T-helper 1 cell treated with Interleukin-12 subunit alpha and Interleukin-12 subunit beta and Interleukin-4 antibody, amounts not matched to agents 30 μg/mL and 1 μg/mL, for 36 hours (primary cell): ENCODE measurements around the gene CNEP1R1.

Experiments
- H3K27ac Mint-ChIP-seq: one replicate; pipeline ENCODE4 v1.8.0; 2021; ENCODE audit warnings: mild to moderate bottlenecking, mixed read lengths
- H3K27me3 Mint-ChIP-seq: one replicate; pipeline ENCODE4 v1.8.0; 2021; ENCODE audit warnings: low read depth, mixed read lengths
- H3K36me3 Mint-ChIP-seq: one replicate; pipeline ENCODE4 v1.8.0; 2021; ENCODE audit warnings: low read depth, mixed read lengths
- H3K4me1 Mint-ChIP-seq: one replicate; pipeline ENCODE4 v1.8.0; 2021; ENCODE audit warnings: low read depth, mixed read lengths
- H3K4me3 Mint-ChIP-seq: one replicate; pipeline ENCODE4 v1.8.0; 2021; ENCODE audit warnings: mild to moderate bottlenecking, moderate library complexity, mixed read lengths
- H3K9me3 Mint-ChIP-seq: one replicate; pipeline ENCODE4 v1.8.0; 2021; ENCODE audit warnings: mixed read lengths

CNEP1R1 gene

DNA sequence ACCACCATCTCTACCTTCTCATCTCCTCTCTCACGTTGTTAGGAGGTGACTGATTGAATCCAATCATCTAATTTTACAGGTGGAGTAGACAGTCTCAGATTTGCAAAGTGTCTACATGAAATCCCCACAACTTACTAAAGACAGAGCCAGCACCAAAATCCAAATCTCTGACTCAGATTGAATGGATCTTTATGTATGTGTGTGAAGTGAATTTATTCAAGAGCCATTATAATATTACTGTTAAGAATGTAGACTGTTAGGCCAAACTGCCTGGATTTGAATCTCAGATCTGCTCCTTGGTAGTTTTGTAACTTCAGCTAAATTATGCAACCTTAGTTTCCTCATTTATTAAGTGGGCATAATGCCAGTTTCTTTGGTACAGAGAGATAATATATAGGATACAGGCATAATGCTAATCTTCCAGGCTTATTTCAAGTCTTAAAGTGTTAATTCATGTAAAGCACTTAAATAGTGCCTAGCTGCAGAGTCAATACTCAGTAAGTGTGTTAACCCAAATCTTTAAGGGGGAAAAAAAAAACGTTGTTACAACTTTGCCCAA lies 12.7 kb downstream of the CNEP1R1 start:
- H3K36me3 Mint-ChIP-seq = peaks cover 12% of the 10 kb centered on the region
- H3K9me3 Mint-ChIP-seq = no peaks in the 10 kb centered on the region
- peaks cover 3% of the 10 kb centered on the region for H3K4me1 Mint-ChIP-seq
- peaks cover 5% of the 10 kb centered on the region for H3K27me3 Mint-ChIP-seq
- no peak overlapping the region for H3K27ac Mint-ChIP-seq
- H3K4me3 Mint-ChIP-seq = no peak overlapping the region

DNA sequence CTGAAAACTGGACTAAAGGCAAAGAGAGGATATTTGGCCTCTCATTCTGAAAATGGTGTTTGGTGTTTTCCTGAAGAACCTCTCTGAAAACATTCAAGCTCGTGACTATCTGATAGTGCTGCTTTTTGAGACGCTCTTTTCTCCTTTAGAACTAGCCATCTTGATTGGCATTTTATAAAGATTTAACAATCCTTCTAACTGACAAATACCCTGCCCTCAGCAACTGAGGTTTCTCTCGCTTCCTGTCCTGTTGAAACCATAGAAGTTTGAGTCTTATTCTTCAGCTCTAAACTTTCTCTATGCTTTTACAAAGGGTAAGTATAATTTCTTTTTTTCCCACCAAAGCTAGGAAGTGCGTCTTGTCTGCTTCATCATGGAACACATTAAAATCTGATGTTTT lies 13.3 kb downstream of the CNEP1R1 start:
- no peak overlapping the region for H3K27ac Mint-ChIP-seq
- H3K9me3 Mint-ChIP-seq = no peaks in the 10 kb centered on the region
- H3K36me3 Mint-ChIP-seq = peaks cover 10% of the 10 kb centered on the region
- H3K27me3 Mint-ChIP-seq = peaks cover 10% of the 10 kb centered on the region
- H3K4me1 Mint-ChIP-seq = peaks cover 3% of the 10 kb centered on the region
- H3K4me3 Mint-ChIP-seq = no peak overlapping the region

DNA sequence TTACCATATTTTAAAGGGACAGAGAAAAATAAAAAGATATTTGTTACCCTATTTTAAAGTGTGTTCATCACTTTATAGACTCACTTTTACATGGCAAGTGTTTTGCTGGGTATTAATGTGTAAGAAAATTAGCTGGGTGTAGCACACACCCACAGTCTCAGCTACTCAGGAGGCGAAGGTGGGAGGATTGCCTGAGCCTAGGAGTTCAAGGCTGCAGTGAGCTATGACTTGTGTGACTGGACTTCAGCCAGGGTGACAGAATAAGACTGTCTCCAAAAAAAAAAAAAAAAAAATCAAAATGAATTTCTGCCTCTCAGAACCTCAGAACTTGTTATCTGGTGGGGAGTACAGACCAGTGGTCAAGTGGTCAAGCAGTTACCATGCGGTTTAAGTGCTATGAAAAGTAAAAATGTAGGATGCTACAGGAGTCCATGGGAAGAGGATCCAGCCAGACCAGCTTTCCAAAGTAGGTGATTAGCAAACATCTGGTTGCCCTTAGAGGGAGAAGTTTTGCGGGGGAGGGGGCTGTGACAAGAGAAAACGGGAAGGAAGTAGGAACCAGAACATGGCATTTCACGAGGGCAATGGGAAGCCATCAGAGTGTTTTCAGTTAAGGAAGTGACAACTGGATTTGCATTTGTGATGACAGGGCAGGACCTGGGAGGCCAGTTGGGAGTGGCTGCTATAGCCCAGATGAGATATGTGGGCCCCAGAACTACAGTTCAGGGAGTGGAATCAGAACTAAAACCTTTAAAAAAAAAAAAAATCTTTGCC lies 13.9 kb downstream of the CNEP1R1 start:
- H3K4me1 Mint-ChIP-seq = peaks cover 3% of the 10 kb centered on the region
- peaks cover 17% of the 10 kb centered on the region for H3K27me3 Mint-ChIP-seq
- H3K9me3 Mint-ChIP-seq = no peaks in the 10 kb centered on the region
- peaks cover 10% of the 10 kb centered on the region for H3K36me3 Mint-ChIP-seq
- H3K4me3 Mint-ChIP-seq = no peak overlapping the region
- H3K27ac Mint-ChIP-seq = no peak overlapping the region

DNA sequence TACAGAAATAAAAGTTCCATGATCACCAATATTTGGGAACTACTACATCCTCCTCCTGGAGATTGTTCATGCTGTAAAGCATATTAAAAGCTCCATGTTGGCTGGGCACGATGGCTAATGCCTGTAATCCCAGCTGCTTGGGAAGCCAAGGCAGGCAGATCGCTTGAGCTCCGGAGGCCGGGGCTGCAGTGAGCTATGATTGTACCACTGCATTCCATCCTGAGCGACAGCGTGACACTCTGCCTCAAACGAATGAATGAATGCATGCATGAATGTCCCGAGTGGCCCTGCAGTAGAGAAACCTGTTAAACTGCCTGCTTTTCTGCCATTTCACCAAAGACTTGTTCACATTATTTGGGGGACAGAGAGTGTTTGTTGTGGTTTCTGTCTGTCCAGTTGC lies 15.0 kb downstream of the CNEP1R1 start:
- H3K27ac Mint-ChIP-seq = no peak overlapping the region
- H3K9me3 Mint-ChIP-seq = no peaks in the 10 kb centered on the region

DNA sequence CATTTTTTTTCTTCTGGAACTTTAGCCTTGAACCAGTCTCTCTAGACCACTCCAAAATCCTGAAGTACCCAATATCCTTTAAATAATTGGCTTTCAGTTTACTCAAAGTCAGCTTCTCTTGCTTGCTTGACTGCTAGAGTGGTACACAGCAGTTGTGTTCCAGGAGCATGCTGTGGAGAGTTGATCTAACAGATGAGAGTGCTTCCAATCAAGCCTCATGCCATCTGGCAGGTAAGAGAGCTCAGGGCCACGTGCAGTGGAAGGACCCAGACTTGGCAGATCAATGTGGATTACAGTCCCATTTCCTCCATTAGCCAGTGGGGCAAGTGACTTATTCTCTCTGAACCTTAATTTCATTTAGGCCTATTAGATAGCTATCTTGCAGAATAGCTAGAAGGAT lies 15.7 kb downstream of the CNEP1R1 start:
- Mint-ChIP-seq H3K9me3 (no peaks in the 10 kb centered on the region), H3K27ac (no peak overlapping the region), H3K4me3 (no peak overlapping the region), H3K4me1 (peaks cover 3% of the 10 kb centered on the region), H3K36me3 (peaks cover 3% of the 10 kb centered on the region), H3K27me3 (peaks cover 23% of the 10 kb centered on the region)

More for the DNA sequence above, 15.0 kb downstream of the CNEP1R1 start:
- H3K36me3 Mint-ChIP-seq = peaks cover 6% of the 10 kb centered on the region
- peaks cover 18% of the 10 kb centered on the region for H3K27me3 Mint-ChIP-seq
- no peak overlapping the region for H3K4me3 Mint-ChIP-seq
- H3K4me1 Mint-ChIP-seq = peaks cover 3% of the 10 kb centered on the region

DNA sequence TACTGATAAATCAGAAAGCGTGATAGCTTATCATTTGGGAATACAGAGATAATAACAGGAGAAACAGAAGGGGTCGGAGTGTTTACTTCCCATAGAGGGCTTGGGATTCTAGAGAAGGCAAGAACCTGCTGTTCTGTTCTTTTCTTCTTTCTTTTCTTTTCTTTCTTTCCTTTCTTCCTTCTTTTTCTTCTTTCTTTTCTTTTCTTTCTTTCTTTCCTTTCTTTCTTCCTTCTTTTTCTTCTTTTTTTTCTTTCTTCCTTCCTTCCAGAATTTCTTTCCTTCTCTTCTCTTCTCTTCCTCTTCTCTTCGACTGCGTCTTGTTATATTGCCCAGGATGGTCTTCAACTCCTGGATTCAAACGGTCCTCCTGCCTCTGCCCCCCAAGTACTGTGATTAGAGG lies 18.3 kb downstream of the CNEP1R1 start:
- Mint-ChIP-seq H3K4me3 (no peak overlapping the region), H3K4me1 (peaks cover 2% of the 10 kb centered on the region), H3K36me3 (peaks cover 2% of the 10 kb centered on the region), H3K27me3 (peaks cover 33% of the 10 kb centered on the region), H3K9me3 (no peaks in the 10 kb centered on the region), H3K27ac (no peak overlapping the region)

DNA sequence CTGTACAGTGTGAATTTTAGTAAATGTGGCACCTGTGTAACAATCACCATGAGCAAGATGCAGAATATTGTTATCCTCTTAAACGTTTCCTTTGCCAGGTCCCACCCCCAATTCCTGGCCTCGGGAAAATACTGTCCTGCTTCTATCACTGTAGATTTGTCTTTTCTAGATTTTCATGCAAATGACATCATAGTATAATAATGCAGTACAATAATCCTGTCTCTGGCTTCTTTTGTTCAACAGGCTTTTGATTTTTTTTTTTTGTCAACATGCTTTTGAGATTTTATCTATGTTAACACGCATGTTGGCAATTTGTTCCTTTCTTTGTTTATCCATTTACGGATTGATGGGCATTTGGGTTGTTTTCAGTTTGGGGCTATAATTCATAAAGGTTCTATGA lies 20.4 kb downstream of the CNEP1R1 start:
- Mint-ChIP-seq H3K4me3 (no peak overlapping the region), H3K36me3 (no peaks in the 10 kb centered on the region), H3K27ac (no peak overlapping the region), H3K4me1 (no peaks in the 10 kb centered on the region), H3K27me3 (peaks cover 36% of the 10 kb centered on the region), H3K9me3 (no peaks in the 10 kb centered on the region)

DNA sequence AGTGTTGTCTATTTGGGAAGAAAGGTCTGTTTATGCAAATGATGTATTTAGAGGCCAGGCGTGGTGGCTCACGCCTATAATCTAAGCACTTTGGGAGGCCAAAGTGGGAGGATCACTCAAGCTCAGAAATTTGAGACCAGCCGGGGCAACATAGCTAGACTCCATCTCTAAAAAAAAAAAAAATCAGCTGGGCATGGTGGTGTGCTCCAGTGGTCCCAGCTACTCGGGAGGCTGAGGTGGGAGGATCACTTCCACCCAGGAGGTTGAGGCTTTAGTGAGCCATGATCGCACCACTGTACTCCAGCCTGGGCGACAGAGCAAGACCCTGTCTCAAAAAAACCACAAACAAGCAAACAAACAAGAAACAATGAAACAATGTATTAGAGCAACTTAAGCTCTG lies 21.8 kb downstream of the CNEP1R1 start:
- no peaks in the 10 kb centered on the region for H3K36me3 Mint-ChIP-seq
- H3K27ac Mint-ChIP-seq = no peak overlapping the region
- peaks cover 44% of the 10 kb centered on the region for H3K27me3 Mint-ChIP-seq
- H3K9me3 Mint-ChIP-seq = no peaks in the 10 kb centered on the region
- H3K4me3 Mint-ChIP-seq = no peak overlapping the region
- no peaks in the 10 kb centered on the region for H3K4me1 Mint-ChIP-seq

DNA sequence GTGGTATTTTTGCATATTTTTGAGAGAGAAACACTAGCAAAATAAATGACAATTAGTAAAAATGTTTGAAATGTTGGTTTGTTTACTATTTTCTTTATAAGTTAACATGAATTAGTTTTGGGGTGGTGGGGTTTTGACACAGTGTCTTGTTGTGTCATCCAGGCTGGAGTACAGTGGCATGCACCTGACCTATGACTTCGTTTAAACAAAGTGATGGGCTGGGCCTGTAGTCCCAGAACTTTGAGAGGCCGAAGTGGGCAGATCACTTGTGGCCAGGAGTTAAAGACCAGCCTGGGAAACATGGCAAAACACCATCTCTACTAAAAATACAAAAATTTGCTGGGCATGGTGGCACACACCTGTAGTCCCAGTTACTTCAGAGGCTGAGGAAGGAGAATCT lies 22.8 kb downstream of the CNEP1R1 start:
- peaks cover 2% of the 10 kb centered on the region for H3K36me3 Mint-ChIP-seq
- H3K4me3 Mint-ChIP-seq = no peak overlapping the region
- H3K4me1 Mint-ChIP-seq = no peaks in the 10 kb centered on the region
- peaks cover 45% of the 10 kb centered on the region for H3K27me3 Mint-ChIP-seq
- H3K9me3 Mint-ChIP-seq = peaks cover 4% of the 10 kb centered on the region
- no peak overlapping the region for H3K27ac Mint-ChIP-seq

DNA sequence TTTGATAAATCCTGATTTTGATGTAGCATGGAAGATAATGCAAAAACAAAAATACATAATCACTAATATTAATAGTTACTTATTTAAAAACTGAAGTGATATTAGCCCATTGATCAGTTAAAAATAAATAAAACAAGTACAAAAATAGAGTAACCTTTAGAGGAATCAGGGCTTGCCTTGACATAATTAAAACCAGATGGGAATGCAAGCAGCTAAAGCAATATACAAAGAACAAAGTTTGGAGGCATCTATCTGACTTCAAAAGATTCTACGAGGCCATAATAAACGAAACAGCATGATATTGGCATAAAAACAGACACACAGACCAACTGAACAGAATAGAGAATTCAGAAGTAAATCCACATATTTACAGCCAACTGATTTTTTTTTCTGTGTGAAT lies 25.8 kb downstream of the CNEP1R1 start:
- Mint-ChIP-seq H3K27me3 (peaks cover 27% of the 10 kb centered on the region), H3K36me3 (peaks cover 2% of the 10 kb centered on the region), H3K4me1 (no peaks in the 10 kb centered on the region), H3K27ac (no peak overlapping the region), H3K9me3 (peaks cover 4% of the 10 kb centered on the region), H3K4me3 (no peak overlapping the region)

DNA sequence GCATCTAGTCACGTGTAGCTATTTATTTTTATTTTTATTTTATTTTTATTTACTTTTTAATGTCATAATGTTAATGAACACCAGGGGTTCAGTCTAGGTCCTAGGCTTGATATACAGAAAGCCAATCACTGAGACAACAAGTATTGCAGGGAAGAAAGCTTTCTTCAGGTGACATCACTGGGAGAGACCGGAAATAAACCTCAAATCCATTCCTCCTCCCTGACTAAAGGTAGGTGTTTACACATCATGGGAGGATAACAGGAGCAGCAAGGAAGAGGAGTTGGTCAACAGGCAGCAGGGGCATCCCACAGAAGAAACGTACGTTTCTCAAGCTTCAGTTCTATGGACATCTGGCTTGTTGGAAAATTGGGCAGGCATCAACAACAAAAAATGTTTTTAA lies 31.2 kb downstream of the CNEP1R1 start:
- Mint-ChIP-seq H3K4me3 (no peak overlapping the region), H3K9me3 (peaks cover 9% of the 10 kb centered on the region), H3K27ac (no peak overlapping the region), H3K36me3 (peaks cover 2% of the 10 kb centered on the region), H3K4me1 (no peaks in the 10 kb centered on the region), H3K27me3 (peaks cover 16% of the 10 kb centered on the region)

DNA sequence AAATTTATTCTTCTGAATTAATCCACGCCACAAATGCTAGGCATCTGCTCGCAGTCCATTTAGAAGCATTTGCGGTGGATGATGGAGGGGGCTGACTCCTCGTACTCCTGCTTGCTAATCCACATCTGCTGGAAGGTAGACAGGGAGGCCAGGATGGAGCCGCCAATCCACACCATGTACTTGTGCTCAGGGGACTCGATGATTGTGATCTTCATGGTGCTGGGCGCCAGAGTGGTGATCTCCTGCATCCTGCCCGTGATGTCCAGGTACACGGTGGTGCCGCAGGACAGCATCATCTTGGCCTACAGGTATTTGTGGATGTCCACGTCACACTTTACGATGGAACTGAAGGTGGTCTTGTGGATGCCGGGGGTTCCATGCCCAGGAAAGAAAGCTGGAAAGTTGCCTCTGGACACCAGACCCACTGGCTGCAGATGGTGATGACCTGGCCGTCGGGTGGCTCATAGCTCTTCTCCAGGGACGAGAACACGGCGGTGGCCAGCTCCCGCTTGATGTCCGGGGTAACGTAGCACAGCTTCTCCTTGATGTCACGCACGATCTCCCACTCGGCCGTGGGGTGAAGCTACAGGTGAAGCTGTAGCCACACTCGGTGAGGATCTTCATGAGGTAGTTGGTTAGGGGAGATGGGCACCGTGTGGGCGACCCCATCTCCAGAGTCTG lies 33.2 kb downstream of the CNEP1R1 start:
- Mint-ChIP-seq H3K9me3 (peaks cover 6% of the 10 kb centered on the region), H3K4me1 (no peaks in the 10 kb centered on the region), H3K36me3 (no peaks in the 10 kb centered on the region), H3K27ac (no peak overlapping the region), H3K4me3 (no peak overlapping the region), H3K27me3 (peaks cover 4% of the 10 kb centered on the region)

DNA sequence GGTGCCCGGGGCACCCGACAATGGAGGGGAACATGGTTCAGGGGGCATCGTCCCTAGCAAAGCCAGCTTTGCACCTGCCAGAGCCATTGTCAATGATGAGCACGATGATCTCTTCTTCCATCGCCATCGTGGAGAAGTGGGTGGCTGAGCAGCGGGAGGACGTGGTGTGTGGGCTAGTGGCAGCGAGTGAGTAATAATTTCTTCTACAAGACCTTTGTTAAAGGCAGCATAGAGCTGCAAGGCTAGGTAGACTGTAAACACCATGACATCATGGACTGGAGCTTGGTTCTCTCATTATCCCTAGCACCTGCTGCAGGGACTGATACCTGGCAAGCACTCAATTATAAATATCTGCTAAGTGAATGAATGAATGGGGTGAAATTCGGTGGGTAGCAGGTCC lies 34.1 kb downstream of the CNEP1R1 start:
- Mint-ChIP-seq H3K4me3 (no peak overlapping the region), H3K4me1 (no peaks in the 10 kb centered on the region), H3K27me3 (peaks cover 4% of the 10 kb centered on the region), H3K36me3 (no peaks in the 10 kb centered on the region), H3K9me3 (peaks cover 6% of the 10 kb centered on the region), H3K27ac (no peak overlapping the region)

DNA sequence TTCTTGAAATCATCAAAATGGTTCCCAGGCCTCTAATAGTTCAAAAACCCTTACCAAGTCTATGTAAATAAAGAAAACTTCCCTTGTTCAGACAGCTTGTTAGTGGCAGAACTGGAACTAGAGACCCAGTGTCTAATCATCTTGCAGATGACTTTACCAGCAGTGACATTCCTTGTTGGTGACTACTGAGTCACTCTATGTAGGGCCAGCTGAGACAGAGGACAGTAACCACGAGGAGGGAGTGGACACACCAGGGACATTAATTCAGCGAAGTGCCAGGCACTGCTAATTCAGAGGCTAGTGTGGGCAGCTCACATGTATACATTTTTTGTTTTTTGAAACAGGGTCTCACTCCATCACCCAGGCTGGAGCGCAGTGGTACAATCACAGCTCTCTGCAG lies 34.6 kb downstream of the CNEP1R1 start:
- Mint-ChIP-seq H3K4me1 (no peaks in the 10 kb centered on the region), H3K36me3 (no peaks in the 10 kb centered on the region), H3K27me3 (peaks cover 4% of the 10 kb centered on the region), H3K9me3 (peaks cover 6% of the 10 kb centered on the region), H3K4me3 (no peak overlapping the region), H3K27ac (no peak overlapping the region)

DNA sequence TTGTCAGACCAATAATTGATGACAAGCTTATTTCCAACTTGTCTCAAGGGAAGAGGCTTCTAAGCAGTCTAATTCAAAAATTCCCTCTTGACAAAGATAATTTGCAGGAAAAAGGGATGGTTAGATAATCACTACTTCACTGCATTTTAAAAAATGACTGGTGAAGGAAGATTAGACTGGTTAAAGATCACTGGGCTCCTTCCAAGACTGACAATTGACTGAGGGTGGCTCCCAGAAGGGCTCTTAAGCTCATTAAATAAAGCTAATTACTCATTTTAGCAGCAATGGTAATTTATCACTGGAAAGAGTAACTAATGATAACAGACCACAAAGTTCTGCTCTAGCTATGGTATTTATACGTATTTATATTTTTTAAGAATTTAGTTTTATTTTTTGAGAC lies 36.3 kb downstream of the CNEP1R1 start:
- no peak overlapping the region for H3K27ac Mint-ChIP-seq
- H3K27me3 Mint-ChIP-seq = peaks cover 4% of the 10 kb centered on the region

More for the DNA sequence above, 36.3 kb downstream of the CNEP1R1 start:
- Mint-ChIP-seq H3K9me3 (peaks cover 3% of the 10 kb centered on the region), H3K36me3 (no peaks in the 10 kb centered on the region), H3K4me1 (peaks cover 4% of the 10 kb centered on the region), H3K4me3 (no peak overlapping the region)
